ENCODE measurements around the gene GLDC.

DNA sequence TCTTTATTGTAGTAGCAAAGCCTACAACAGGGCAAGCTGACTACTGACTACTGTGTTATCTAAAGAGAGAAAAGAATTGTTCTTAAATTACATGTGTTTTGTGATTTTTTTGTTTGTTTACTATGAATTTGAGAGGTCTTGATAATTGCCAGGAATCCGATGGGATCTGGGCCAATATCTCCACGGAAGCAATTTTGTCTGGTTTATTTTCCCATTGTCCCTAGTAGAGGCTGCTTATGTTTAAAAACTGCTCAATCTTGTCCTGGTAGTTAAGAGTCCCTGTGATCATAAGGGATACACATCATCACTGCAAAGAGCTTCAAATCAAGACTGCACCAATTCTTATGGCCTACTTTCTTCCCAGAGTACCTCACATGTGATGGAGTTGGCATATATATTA lies 94.4 kb downstream of the GLDC start:
- TF ChIP-seq, protein P1, sequence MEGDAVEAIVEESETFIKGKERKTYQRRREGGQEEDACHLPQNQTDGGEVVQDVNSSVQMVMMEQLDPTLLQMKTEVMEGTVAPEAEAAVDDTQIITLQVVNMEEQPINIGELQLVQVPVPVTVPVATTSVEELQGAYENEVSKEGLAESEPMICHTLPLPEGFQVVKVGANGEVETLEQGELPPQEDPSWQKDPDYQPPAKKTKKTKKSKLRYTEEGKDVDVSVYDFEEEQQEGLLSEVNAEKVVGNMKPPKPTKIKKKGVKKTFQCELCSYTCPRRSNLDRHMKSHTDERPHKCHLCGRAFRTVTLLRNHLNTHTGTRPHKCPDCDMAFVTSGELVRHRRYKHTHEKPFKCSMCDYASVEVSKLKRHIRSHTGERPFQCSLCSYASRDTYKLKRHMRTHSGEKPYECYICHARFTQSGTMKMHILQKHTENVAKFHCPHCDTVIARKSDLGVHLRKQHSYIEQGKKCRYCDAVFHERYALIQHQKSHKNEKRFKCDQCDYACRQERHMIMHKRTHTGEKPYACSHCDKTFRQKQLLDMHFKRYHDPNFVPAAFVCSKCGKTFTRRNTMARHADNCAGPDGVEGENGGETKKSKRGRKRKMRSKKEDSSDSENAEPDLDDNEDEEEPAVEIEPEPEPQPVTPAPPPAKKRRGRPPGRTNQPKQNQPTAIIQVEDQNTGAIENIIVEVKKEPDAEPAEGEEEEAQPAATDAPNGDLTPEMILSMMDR (IDR thresholded peaks at IDR 0.05), result no peak
- TF ChIP-seq ZFX (IDR thresholded peaks at IDR 0.05; ENCODE audit: borderline replicate concordance), result no peak

Measured in 22Rv1 (cell line).